GM12872 (cell line): ENCODE data around the gene TMBIM1.

ENCODE experiments used
- TF ChIP-seq, protein P1 (sequence below): IDR thresholded peaks from 3 replicates; pipeline ENCODE4 v1.5.1; 2011; ENCODE audit warnings: low read depth, mild to moderate bottlenecking, low read length, moderate library complexity; ENCODE audit not compliant: insufficient read depth

TMBIM1 gene

DNA sequence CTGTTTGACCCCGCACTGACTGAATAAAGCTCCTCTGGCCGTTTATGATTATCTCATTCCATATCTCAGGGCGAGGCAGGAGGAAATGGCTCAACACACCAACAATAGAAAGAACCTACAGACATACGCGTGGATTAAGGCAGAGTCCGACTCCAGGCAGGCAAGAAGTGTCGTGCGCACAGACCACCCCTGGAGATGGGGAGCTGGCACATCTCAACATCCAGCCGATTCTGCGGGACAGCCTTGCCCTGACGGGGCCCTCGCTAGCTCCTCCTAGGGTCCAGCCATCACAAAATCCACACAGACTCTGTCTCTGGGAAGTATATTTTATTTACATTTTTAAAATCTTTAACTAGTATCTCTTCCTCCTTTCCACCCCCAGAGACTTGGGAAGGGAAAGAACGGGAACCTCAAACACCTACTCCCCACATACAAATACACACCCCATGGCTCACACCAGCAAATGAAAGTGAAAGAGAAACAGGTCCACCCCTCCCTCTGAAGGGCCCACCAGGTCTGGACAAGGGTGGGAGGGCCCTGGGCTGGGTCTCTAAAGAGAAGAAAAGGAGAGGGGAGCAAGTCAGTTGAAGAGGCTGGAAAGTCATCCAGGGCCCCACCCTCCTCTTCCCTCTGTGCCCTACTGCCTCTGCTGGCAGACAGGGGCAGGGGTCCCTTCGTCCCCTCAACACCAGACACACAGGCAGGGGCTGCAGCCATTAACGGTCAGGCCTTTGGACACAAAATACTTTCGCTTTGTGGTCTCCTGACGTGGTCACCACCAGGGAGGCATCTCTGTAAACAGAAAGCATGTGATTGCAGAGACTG, 28.3 kb downstream of the TMBIM1 start:
- TF ChIP-seq, protein P1, sequence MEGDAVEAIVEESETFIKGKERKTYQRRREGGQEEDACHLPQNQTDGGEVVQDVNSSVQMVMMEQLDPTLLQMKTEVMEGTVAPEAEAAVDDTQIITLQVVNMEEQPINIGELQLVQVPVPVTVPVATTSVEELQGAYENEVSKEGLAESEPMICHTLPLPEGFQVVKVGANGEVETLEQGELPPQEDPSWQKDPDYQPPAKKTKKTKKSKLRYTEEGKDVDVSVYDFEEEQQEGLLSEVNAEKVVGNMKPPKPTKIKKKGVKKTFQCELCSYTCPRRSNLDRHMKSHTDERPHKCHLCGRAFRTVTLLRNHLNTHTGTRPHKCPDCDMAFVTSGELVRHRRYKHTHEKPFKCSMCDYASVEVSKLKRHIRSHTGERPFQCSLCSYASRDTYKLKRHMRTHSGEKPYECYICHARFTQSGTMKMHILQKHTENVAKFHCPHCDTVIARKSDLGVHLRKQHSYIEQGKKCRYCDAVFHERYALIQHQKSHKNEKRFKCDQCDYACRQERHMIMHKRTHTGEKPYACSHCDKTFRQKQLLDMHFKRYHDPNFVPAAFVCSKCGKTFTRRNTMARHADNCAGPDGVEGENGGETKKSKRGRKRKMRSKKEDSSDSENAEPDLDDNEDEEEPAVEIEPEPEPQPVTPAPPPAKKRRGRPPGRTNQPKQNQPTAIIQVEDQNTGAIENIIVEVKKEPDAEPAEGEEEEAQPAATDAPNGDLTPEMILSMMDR: no peak

DNA sequence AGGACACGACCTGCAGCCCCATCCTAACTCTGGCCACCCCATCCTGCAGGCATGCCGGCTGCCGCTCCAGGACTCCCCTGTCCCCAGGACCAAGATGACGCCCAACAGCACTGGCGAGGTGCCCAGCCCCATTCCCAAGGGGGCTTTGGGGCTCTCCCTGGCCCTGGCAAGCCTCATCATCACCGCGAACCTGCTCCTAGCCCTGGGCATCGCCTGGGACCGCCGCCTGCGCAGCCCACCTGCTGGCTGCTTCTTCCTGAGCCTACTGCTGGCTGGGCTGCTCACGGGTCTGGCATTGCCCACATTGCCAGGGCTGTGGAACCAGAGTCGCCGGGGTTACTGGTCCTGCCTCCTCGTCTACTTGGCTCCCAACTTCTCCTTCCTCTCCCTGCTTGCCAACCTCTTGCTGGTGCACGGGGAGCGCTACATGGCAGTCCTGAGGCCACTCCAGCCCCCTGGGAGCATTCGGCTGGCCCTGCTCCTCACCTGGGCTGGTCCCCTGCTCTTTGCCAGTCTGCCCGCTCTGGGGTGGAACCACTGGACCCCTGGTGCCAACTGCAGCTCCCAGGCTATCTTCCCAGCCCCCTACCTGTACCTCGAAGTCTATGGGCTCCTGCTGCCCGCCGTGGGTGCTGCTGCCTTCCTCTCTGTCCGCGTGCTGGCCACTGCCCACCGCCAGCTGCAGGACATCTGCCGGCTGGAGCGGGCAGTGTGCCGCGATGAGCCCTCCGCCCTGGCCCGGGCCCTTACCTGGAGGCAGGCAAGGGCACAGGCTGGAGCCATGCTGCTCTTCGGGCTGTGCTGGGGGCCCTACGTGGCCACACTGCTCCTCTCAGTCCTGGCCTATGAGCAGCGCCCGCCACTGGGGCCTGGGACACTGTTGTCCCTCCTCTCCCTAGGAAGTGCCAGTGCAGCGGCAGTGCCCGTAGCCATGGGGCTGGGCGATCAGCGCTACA, 29.4 kb downstream of the TMBIM1 start:
- TF ChIP-seq, protein P1: no peak

DNA sequence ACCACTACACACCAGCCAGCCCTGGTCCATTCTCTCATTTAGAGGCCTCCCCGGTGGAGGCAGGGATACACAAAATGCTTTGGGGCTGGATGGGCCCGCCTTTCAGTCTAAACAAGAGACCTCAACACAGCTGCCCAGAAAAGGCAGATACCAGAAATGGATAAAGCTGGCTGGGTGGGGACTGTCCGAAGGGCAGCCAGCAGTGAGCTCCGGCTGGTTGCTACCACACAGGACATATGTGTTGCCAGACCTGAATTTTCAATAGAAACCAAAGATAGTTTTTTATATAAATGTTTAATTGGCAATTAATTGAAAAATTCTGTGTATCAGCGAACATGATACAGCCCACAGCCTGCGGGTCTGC, 30.1 kb downstream of the TMBIM1 start:
- TF ChIP-seq, protein P1: no peak

DNA sequence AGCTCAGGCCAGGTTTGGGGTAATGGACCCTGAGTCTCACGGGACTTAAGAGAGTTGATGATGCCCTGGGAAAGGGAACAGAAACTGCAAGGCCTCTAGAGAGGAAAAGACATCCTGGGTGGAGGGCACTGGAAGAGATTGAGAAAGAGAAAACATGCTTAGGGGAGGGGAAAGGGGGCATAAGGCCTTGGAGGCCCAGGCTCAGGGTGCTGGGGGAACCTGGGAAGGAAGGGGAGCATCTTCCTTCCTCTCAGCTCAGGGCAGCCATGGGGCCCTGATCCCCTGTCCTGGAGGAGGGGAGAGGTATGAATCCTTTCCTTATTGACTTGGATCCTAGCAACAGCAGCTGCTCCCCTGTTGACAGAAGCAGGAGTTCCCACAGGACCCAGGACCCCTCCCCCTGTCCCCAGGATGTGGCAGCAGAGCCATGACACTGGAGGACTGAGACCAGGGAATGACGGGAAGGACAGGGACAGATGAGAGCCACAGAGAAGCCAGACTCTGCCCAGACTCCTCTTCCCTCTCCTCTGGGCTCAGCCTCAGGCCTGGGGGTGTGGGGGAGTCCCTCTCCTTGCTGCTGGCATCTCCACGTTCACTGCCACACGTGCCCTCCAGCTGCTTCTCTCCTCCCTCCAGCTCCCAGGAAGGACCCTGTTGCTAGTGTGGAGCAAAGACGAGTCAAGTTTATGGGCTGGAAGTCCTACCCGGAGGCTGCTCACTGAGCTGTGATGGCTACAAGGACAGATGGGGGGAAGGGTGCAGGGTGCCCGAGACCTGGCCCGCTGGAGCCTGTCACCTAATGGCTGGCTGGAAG, 30.7 kb downstream of the TMBIM1 start:
- TF ChIP-seq, protein P1: no peak

DNA sequence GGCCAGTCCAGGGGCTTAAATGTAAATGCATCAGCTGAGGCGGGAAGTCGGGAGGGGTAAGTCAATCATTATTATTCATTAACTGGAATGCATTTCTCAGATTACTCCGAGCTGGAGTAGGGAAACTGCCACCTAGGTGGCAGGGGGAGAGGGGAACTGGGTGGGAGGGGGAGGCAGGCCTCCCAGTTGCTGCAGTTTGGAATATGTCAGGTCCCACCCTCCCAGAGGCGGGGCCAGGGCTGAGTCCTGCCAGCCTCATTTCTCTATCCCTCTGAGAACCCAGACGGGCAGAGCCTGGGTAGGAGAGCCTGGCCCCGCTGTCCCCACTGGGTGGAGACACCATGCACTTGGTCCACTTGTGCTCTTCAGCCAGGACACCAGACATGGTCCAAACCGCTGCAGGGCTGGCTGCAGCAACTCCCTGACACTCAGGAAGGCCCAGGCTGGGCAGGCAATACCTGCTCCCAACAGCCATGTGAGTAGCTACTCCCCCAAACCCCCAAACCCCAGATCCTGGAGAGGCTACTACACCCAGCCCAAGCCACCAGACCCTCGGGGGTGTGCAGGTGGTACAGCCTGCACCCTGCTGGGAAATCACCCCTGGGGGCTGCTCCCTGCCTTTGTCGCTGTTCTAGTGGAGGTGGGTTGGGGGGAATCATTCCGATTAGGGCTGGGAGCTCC, 31.4 kb downstream of the TMBIM1 start, which contains the start of gene GPBAR1:
Gene GPBAR1 (plus strand): TSS at position 274 of the 681 bp plus-strand sequence. CDS start 1,710 bp downstream, outside the sequence.
- TF ChIP-seq, protein P1: no peak

DNA sequence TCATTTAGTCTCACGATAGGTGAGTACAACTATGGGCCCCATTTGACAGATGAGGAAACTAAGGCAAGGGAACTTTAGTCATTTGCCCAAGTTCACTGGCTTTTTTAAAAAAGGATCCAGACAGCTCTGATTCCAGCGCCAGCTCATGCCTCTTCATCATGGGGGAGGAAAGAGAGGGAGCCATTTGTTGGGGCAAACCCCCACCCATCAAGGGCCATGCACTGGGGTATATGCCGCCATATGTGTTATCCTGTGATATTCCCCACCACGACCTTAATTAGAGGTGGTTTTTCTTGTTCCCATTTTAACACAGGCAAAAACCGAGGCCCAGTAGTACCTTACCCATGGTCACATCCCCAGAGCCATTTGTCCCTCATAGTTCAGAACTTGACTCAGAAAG, 32.1 kb downstream of the TMBIM1 start:
- TF ChIP-seq, protein P1: no peak
